Activated CD4-positive, alpha-beta T cell treated with anti-CD3 and anti-CD28 coated beads, Interleukin-2, amount 50 U/mL, for 4 hours (primary cell): Measurements from ENCODE around the gene COG5.
"Not testable (repeated sequence)": the region's sequence is repeated elsewhere in the genome, so short reads cannot be mapped to it uniquely, and the experiment has no call there.

Experiments used
- DNase-seq, 2 experiments: peaks; one replicate each; pipeline ENCODE4 v3.0.0-alpha.2; 2020

The COG5 gene

GRCh38 chr7:107172276-107173032 lies 391.3 kb downstream of the COG5 start:
- DNase-seq: no peak

DNA sequence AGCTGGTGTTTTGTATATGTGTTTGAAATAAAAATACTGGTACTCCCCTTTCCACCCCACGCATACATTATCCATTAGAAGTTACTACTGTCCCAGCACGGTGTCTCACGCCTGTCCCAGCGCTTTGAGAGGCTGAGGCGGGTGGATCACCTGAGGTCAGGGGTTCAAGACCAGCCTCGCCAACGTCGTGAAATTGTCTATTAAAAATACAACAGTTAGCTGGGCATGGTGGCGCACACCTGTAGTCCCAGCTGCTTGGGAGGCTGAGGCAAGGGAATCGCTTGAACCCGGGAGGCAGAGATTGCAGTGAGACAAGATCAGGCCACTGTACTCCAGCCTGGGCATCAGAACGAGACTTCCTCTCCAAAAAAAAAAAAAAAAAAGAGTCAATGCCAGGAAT lies 392.2 kb downstream of the COG5 start:
- DNase-seq: no peak

GRCh38 chr7:107170051-107170915 lies 393.4 kb downstream of the COG5 start:
- DNase-seq: no peak

DNA sequence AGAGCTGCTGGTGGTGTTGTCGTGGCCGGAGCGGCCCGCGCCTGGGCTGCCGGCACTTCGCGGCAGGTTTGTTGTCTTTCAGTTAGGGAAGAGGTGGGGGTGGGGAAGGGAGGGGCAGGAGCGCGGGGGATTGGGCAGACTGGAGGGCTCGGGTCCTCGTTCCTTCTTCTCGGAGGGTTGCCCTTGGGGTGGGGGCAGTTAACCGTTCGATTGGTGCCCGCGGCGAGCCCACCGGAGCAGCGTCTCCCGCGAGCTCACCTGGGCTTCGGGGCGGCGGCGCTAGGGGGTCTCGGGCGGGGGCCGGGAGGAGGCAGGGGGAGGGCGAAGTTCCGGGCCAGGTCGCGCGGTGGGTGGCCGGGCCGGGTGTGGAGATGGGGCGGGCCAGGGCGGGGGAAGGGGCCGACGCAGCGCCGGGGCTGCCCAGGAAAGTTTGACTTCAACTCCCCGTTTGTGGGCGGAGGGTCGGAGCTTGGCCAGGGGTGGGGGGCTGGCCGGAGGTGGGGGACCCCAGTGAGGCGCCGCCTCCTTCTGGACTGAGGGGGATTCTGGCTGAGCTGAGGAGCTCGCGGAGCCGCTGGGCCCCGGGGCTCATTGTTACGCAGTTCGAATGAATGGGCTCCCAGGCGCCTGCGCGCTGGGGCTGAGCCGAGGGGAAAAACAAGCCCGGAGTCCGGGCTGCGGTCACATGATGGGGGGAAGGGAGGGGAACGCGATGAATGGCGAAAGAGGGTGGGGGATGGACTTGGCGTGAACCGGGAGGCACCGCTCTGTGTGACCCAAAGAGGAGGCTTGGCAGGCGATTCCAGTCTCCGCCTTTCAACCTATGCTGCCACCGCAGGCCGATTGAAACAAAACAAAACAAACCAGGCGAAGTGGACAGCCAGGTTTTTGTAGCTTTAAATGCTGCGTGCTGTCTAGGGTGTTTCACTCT lies 394.3 kb downstream of the COG5 start:
- peak; percentile 67 for DNase-seq

DNA sequence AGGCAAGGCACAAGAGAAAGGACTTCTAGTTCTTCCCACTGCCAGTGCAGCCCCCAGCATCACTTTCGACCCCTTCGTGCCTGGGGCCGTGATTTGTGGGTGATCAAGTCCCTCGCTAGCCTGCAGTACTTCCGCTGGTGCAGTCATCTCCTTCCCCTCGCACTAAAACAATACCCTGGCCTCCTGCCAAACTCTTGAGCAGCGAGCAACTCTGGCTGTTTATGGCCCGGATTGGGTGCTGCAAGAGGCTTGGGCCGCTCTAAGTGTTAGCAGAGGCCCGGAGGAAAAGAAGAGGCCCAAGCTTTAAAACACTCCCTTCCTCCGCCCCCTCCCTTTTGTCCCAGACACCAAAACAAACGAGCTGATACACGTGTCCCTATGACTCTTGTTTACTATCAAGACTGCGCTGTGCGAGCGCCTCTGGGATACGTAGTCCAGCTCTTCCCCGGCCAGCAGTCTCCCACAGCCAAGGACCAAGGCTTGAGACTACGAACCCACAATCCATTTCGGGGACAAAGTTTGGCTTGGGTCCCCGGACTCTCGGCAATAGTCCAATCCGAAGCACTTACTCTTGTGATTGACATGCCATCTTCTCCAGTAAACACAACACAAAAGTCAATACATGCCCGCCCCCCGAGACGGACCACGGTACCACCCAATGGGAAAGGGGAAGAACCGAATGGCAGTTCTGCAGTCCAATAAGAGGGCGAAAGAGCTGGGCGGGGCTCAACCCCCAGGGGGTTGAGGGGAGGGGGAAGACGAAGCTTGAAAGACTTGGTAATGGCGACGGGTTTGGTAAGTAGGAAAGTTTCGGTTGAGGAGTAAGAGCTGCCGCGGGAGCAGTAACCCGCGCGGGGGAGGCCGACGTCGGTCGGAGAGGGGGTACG lies 395.2 kb downstream of the COG5 start, which contains the start of gene HBP1:
Gene HBP1 (plus strand): TSS at position 771 of the 887 bp plus-strand sequence. CDS start 10,891 bp downstream, outside the sequence.
- DNase-seq: peak; percentile 98

- DNase-seq: peak; percentile 72 to 74
Measured at GRCh38 chr7:107167483-107168232, 396.1 kb downstream of the COG5 start.

DNA sequence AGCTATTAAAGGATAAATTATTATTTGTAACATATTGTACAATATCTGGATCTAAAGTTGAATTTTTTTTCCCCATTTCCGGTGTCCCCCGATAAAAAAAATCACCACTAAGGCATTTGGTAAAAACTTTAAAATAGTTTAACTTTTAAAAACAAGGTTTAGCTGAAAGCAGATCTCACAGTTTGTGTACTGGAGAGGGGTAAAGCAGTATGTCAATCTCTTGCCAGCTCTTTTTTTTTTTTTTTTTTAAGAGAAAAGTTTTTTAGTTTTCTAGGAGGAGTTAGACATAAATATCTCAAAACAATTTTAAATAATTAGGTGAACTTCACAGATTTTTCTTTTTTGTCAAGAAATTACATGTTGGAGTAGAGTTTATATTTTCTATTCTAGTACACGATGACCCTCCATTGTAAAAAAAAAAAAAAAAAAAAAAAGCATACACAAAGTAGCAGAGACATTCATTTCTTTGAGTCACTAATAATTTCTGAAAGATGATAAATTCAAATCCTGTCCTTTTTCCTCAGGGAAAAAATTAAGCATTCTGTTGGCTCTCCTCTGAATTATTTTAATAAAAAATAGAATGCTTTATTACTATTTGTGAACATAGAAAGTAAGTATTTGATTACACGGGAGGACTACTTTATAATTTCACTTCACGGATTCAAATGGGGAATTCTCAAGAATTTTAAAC lies 396.8 kb downstream of the COG5 start:
- DNase-seq: no peak

- no peak for DNase-seq
Measured at GRCh38 chr7:107165341-107165740, 398.4 kb downstream of the COG5 start.

GRCh38 chr7:107164092-107164491 lies 399.6 kb downstream of the COG5 start:
- no peak for DNase-seq

DNA sequence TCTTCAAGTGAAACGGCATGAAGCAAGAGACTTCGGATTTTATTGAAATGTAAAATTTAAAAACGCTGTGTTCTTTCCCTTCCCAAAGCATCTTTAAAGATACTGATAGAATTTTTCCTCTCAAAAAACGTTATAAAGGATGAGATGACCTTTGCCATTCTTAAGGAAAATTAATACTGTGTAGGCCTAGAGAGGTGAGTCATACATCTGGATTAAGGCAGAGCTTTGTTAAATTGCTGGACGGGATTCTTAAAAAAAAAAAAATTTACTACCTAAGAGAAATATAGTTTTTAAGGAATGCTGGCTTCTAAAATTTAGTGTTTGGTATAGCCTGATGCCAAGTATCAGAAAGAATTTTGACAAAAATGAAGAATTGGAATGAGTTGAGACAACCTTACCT lies 401.2 kb downstream of the COG5 start:
- DNase-seq: no peak

GRCh38 chr7:107161415-107161814 lies 402.3 kb downstream of the COG5 start:
- DNase-seq: no peak

GRCh38 chr7:107160389-107160788 lies 403.3 kb downstream of the COG5 start:
- DNase-seq: no peak

- DNase-seq: no peak
Measured at GRCh38 chr7:107158028-107158427, 405.7 kb downstream of the COG5 start.

DNA sequence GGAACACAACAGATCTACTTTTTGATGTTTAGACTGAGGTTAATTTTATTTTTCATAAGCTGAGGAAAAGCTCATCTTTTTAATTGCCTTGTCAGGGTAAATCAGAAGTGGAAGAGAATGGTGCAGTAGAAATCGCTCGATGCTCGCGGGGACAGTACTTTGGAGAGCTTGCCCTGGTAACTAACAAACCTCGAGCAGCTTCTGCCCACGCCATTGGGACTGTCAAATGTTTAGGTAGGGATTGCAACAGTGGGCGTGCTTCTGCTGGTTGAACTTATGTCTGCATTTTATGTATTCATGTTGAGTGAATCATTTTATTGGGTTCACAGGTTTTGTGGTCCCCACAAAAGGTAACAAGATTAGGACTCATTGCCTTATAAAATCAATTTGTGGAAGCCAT lies 406.6 kb downstream of the COG5 start:
- no peak for DNase-seq

GRCh38 chr7:107155726-107156125 lies 408.0 kb downstream of the COG5 start:
- DNase-seq: not testable (repeated sequence)

DNA sequence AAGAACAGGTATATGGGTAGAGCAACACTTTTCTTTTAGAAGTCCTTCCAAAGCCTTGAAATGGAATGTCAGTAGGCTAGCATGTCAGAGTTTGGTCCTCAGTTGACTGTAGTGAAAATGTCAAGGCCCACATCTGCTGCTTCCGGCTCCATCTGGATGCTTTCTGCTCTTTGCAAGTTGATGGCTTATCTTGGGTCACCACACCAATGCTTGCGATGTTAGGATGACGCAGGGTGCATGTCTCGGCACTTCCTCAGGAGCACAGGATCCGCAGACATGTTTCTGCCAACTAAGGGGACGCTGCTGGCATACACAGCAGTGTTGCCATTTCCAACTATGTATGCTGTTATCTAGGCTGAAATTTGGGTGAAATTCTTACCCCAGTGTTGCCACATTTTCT lies 408.9 kb downstream of the COG5 start:
- no peak for DNase-seq

DNA sequence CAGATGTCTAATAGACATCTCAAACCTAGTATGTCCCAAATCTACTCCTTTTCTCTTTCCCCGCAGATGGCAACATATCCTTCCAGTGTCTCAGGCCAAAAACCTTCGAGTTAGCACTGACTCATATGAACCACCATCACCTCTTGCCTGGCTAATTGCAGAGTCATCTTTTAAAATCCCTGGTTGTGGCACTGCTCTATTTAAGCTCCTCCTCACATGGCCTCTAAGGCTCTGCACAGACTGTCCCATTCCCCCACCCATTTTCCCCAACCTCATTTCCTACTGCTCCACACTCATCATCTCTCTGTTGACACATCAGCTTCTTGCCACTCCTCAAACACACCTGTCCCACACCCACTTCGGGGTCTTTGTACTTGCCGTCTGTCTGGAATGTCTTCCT lies 411.7 kb downstream of the COG5 start:
- no peak for DNase-seq
